Panc1 (cell line): ENCODE data around the gene GALP. TPM values are rescaled to one million over a fixed set of nuclear protein-coding genes. Genes with fewer than 3 reads are reported as not detected.
A peak's percentile ranks its signal among the peaks of the same experiment; 100 is the strongest.

Experiments used
- ATAC-seq: fragments of 200-7000 bp; cut with Tn5 transposase; 2 replicates; pipeline ENCODE4 v1.9.1; 2020; ENCODE audit warnings: mild to moderate bottlenecking, moderate library complexity
- BruUV-seq: library from RNA; stranded (reverse); fragments of 400-500 nt; replicated peaks from 2 replicates; lab custom pipeline; 2021; lab: Mats Ljungman, UMichigan
- CTCF ChIA-PET: fragments of 300-600 bp; sonication (Branson Sonifier 250); formaldehyde crosslinking; loops from one replicate; lab custom pipeline; 2022; ENCODE audit warnings: antibody characterized with exemption; lab: Charles Lee
- POLR2A ChIA-PET: fragments of 300-600 bp; sonication (Branson Sonifier 250); formaldehyde crosslinking; loops from one replicate; lab custom pipeline; 2022; ENCODE audit warnings: antibody characterized with exemption; lab: Charles Lee
- DNase-seq: peaks from one replicate; pipeline ENCODE4 v3.0.0-alpha.2; 2010; ENCODE audit warnings: low read depth, low spot score
- H3K27ac ChIP-seq: 2 replicates; pipeline ENCODE4 v1.5.1; 2011; ENCODE audit warnings: mild to moderate bottlenecking, low read length, inconsistent platforms
- H3K27me3 ChIP-seq: fragments of 200-500 bp; sonication (Bioruptor generic); 2 replicates; pipeline ENCODE4 v1.6.0; 2014; ENCODE audit warnings: low read length, inconsistent platforms; ENCODE audit not compliant: control insufficient read depth, insufficient read depth
- H3K36me3 ChIP-seq: fragments of 200-500 bp; sonication (Bioruptor generic); 2 replicates; pipeline ENCODE4 v1.5.1; 2014; ENCODE audit warnings: inconsistent platforms, mild to moderate bottlenecking, low read length, moderate library complexity; ENCODE audit not compliant: control insufficient read depth, insufficient read depth
- H3K4me1 ChIP-seq: 2 replicates; pipeline ENCODE4 v1.5.1; 2011; ENCODE audit warnings: inconsistent platforms, mild to moderate bottlenecking, low read length, moderate library complexity; ENCODE audit not compliant: control insufficient read depth, insufficient read depth
- H3K4me3 ChIP-seq, 2 experiments: 2 replicates each; pipeline ENCODE4 v1.5.1; 2011 to 2012; ENCODE audit warnings: low read depth in 2 of 2, low read length in 2 of 2, mild to moderate bottlenecking in 2 of 2, inconsistent platforms in 1 of 2, moderate library complexity in 1 of 2
- H3K9me3 ChIP-seq: fragments of 200-500 bp; sonication (Bioruptor generic); 2 replicates; pipeline ENCODE4 v1.5.1; 2014; ENCODE audit warnings: low read depth, mild to moderate bottlenecking, inconsistent platforms, low read length, moderate library complexity; ENCODE audit not compliant: control insufficient read depth, insufficient read depth
- POLR2AphosphoS5 ChIP-seq: IDR thresholded peaks from 2 replicates; pipeline ENCODE4 v1.6.1; 2012; ENCODE audit warnings: mild to moderate bottlenecking, low read depth, low read length, moderate library complexity
- SIN3A ChIP-seq: IDR thresholded peaks from 2 replicates; pipeline ENCODE4 v1.6.1; 2012; ENCODE audit warnings: low read depth, mild to moderate bottlenecking, low read length, moderate library complexity, borderline replicate concordance; ENCODE audit not compliant: insufficient read depth
- TCF7L2 ChIP-seq: IDR thresholded peaks from 2 replicates; pipeline ENCODE4 v1.6.1; 2011; ENCODE audit warnings: mild to moderate bottlenecking, low read depth, low read length, inconsistent platforms
- in situ Hi-C: cut with HindIII; loops from 2 replicates; pipeline ENCODE4 v1.10.0; 2016; ENCODE audit warnings: low sequenced_read_pairs, low pct_unique_long_range_greater_than_20kb
- intact Hi-C: fragments of 100-400 bp; cut with micrococcal nuclease; formaldehyde crosslinking; loops from one replicate; pipeline ENCODE4 v1.10.0; 2022; ENCODE audit not compliant: unreplicated experiment
- total RNA-seq: library from RNA; stranded (reverse); gene quantifications from one replicate; pipeline ENCODE4 v1.2.1, GENCODE V29; 2021; ENCODE audit not compliant: unreplicated experiment
- TF ChIP-seq, protein P1 (sequence below): fragments of 450-650 bp; IDR thresholded peaks from 2 replicates; pipeline ENCODE4 v1.5.1; 2017; ENCODE audit warnings: mild to moderate bottlenecking
- TF ChIP-seq, protein P2 (sequence below), 2 experiments: IDR thresholded peaks; 2 replicates each; pipeline ENCODE4 v1.6.1; 2011 to 2012; ENCODE audit warnings: low read depth in 2 of 2, control low read depth in 1 of 2, low read length in 1 of 2, mild to moderate bottlenecking in 1 of 2, moderate library complexity in 1 of 2; ENCODE audit not compliant: insufficient read depth in 1 of 2

Gene GALP
- total RNA-seq, 1 experiment from 2014 or later: not detected

DNA sequence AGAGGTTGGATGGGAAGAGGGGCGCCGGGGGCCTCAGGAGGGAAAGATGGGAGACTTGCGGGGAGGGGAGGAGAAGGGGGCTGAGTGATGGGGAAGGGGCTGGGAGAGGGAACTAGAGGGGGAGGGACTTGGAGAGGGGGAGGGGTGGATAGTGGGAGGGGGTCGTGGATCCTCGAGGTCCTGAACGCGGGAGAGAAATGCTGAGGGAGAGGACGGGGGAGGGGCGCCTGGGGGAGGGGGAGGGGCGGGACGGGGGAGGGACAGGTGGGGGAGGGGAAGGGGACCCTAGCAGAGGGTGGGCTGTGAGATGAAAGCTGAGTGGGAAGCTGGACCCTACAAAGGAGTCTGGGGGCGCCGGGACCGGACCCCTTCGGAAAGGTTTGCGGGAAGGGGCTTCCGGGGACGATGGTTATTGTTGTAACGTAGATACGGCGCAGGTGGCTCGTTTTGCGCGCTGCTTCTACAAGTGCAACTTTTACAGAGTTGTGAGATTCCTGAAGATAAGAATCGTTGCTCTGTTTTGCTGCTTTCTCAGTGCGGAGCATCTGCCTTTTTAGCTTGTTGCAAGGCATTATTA lies 34.3 kb upstream of the GALP start:
- ChIA-PET POLR2A (interaction anchor here (0.5 to 0.6 kb wide), 2 partner anchors 23 to 1050 kb away, joined by 4 to 18 read pairs; no protein-coding TSS in a partner anchor), CTCF (no interaction called here)
- in situ Hi-C loops (no loop called here), intact Hi-C loops (no loop called here)
- ATAC-seq (no peak), DNase-seq (no peak)
- Histone ChIP-seq H3K4me3 (peak overlapping the region; percentile 61 to 71), H3K27me3 (no peaks in the 10 kb centered on the region), H3K9me3 (no peaks in the 10 kb centered on the region), H3K36me3 (no peaks in the 10 kb centered on the region), H3K4me1 (peaks cover 23% of the 10 kb centered on the region), H3K27ac (peak overlapping the region; percentile 84)
- no peak for TF ChIP-seq POLR2AphosphoS5
- TF ChIP-seq, protein P1, sequence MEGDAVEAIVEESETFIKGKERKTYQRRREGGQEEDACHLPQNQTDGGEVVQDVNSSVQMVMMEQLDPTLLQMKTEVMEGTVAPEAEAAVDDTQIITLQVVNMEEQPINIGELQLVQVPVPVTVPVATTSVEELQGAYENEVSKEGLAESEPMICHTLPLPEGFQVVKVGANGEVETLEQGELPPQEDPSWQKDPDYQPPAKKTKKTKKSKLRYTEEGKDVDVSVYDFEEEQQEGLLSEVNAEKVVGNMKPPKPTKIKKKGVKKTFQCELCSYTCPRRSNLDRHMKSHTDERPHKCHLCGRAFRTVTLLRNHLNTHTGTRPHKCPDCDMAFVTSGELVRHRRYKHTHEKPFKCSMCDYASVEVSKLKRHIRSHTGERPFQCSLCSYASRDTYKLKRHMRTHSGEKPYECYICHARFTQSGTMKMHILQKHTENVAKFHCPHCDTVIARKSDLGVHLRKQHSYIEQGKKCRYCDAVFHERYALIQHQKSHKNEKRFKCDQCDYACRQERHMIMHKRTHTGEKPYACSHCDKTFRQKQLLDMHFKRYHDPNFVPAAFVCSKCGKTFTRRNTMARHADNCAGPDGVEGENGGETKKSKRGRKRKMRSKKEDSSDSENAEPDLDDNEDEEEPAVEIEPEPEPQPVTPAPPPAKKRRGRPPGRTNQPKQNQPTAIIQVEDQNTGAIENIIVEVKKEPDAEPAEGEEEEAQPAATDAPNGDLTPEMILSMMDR: no peak
- TF ChIP-seq TCF7L2: no peak
- no peak for TF ChIP-seq SIN3A
- BruUV-seq: no TSS peak

DNA sequence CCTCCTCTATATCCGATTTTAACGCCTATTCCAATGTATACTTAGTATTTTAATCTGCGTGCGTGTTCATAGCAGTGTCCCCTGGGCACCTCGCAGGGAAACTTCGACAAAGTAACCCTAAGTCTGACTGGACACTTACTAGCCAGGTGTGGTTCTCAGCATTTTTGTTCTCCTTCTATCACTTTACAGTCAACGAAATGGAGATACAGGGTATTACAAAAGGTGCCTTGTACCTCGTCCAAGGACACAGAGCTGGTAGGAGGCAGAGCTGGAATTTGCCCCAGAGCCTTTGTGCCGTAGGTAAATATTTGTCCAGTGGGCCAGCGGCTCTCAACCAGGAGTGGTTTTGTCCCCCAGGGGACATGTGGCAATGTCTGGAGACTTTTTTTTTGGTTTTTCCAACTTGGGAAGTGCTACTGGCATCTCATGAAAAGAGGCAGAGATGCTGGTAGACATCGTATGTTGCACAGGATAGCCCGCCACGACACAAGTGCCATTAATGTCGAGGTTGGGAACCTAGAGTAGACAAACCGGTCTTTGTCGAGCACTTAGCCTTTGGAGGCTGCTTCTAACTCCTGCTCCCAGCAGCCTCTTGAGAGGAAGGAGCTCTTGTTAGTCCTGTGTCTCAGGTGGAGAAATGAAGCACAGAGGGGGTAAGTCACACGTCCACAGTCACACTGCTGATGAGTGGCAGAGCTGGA lies 33.6 kb upstream of the GALP start:
- intact Hi-C loops (no loop called here), in situ Hi-C loops (no loop called here)
- Histone ChIP-seq H3K9me3 (no peaks in the 10 kb centered on the region), H3K36me3 (no peaks in the 10 kb centered on the region), H3K4me3 (peak overlapping the region; percentile 61 to 71), H3K27ac (peak overlapping the region; percentile 84), H3K4me1 (peaks cover 23% of the 10 kb centered on the region), H3K27me3 (no peaks in the 10 kb centered on the region)
- BruUV-seq: TSS peak; percentile 66
- DNase-seq (no peak), ATAC-seq (no peak)
- CTCF ChIA-PET: no interaction called here
- TF ChIP-seq TCF7L2 (no peak), SIN3A (no peak)
- TF ChIP-seq, protein P2, sequence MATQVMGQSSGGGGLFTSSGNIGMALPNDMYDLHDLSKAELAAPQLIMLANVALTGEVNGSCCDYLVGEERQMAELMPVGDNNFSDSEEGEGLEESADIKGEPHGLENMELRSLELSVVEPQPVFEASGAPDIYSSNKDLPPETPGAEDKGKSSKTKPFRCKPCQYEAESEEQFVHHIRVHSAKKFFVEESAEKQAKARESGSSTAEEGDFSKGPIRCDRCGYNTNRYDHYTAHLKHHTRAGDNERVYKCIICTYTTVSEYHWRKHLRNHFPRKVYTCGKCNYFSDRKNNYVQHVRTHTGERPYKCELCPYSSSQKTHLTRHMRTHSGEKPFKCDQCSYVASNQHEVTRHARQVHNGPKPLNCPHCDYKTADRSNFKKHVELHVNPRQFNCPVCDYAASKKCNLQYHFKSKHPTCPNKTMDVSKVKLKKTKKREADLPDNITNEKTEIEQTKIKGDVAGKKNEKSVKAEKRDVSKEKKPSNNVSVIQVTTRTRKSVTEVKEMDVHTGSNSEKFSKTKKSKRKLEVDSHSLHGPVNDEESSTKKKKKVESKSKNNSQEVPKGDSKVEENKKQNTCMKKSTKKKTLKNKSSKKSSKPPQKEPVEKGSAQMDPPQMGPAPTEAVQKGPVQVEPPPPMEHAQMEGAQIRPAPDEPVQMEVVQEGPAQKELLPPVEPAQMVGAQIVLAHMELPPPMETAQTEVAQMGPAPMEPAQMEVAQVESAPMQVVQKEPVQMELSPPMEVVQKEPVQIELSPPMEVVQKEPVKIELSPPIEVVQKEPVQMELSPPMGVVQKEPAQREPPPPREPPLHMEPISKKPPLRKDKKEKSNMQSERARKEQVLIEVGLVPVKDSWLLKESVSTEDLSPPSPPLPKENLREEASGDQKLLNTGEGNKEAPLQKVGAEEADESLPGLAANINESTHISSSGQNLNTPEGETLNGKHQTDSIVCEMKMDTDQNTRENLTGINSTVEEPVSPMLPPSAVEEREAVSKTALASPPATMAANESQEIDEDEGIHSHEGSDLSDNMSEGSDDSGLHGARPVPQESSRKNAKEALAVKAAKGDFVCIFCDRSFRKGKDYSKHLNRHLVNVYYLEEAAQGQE (IDR thresholded peaks at IDR 0.05; ENCODE audit: insufficient read depth in 1 of 2, low read depth in 2 of 2, low read length in 1 of 2): no peak
- TF ChIP-seq, protein P1: no peak
- POLR2A ChIA-PET: no interaction called here
